LNCAP (cell line): Measurements from ENCODE around the gene IL6R.

ENCODE experiments used
- CTCF ChIP-seq: fragments of 450-650 bp; IDR thresholded peaks from 2 replicates; pipeline ENCODE4 v1.5.1; 2017; ENCODE audit warnings: mild to moderate bottlenecking

Gene IL6R

GRCh38 chr1:154488922-154489321 is 83.8 kb downstream of the IL6R start:
- no peak for TF ChIP-seq CTCF

- TF ChIP-seq CTCF: no peak
Measured at GRCh38 chr1:154489695-154490274, 84.6 kb downstream of the IL6R start.

GRCh38 chr1:154490317-154490716 is 85.2 kb downstream of the IL6R start:
- TF ChIP-seq CTCF: no peak

GRCh38 chr1:154492115-154492514 is 87.0 kb downstream of the IL6R start:
- no peak for TF ChIP-seq CTCF

GRCh38 chr1:154493276-154493675 is 88.1 kb downstream of the IL6R start:
- TF ChIP-seq CTCF: no peak

GRCh38 chr1:154495496-154496273 is 90.5 kb downstream of the IL6R start:
- no peak for TF ChIP-seq CTCF

- TF ChIP-seq CTCF: no peak
Measured at GRCh38 chr1:154496383-154496782, 91.2 kb downstream of the IL6R start.
